ENCODE measurements around the gene NUDCD3. TPM values are rescaled to one million over a fixed set of nuclear protein-coding genes. Genes with fewer than 3 reads are reported as not detected.

Gene NUDCD3
- total and polyA plus RNA-seq, 2 experiments from 2014 or later: 54.7 to 60.8 TPM

Small RNAs within 50 kb of the gene (small RNA-seq; reads per million reads assigned to genes)
- gene RNU6-1097P: not detected

Other genes starting within 250 kb of the NUDCD3 start
- gene CAMK2B, start 165.1 kb downstream of the NUDCD3 start, total RNA-seq: 0.37 TPM in 1 of 2 replicates, not detected in the other
- gene CAMK2B, start 165.1 kb downstream of the NUDCD3 start, polyA plus RNA-seq: 1.7 TPM in 1 of 2 replicates, not detected in the other
- 14.8 and 20.6 TPM in 2 replicates for gene NPC1L1, start 50.7 kb upstream of the NUDCD3 start, total RNA-seq
- gene NPC1L1, start 50.7 kb upstream of the NUDCD3 start, polyA plus RNA-seq: 25.3 and 25.8 TPM in 2 replicates
- gene DDX56, start 83.2 kb upstream of the NUDCD3 start, total RNA-seq: 57.1 and 57.7 TPM in 2 replicates
- 80.6 and 85.0 TPM in 2 replicates for gene DDX56, start 83.2 kb upstream of the NUDCD3 start, polyA plus RNA-seq
- 239 and 245 TPM in 2 replicates for gene TMED4, start 91.6 kb upstream of the NUDCD3 start, total RNA-seq
- 86.7 and 94.3 TPM in 2 replicates for gene TMED4, start 91.6 kb upstream of the NUDCD3 start, polyA plus RNA-seq
- 61.1 and 65.3 TPM in 2 replicates for gene OGDH, start 116.0 kb upstream of the NUDCD3 start, total RNA-seq
- 38.8 and 40.8 TPM in 2 replicates for gene OGDH, start 116.0 kb upstream of the NUDCD3 start, polyA plus RNA-seq